NCI-H774 (cell line): Measurements from ENCODE around the gene ROBO1.
A peak's percentile ranks its signal among the peaks of the same experiment; 100 is the strongest.
"Not testable (repeated sequence)": the region's sequence is repeated elsewhere in the genome, so short reads cannot be mapped to it uniquely, and the experiment has no call there.

ENCODE experiments used
- DNase-seq: peaks from one replicate; lab custom pipeline; 2025; lab: John Stamatoyannopoulos, UW

The ROBO1 gene

GRCh38 chr3:78736863-78737262 lies 1030.9 kb downstream of the ROBO1 start:
- no peak for DNase-seq

- DNase-seq = no peak
These were observed 1033.7 kb downstream of the ROBO1 start for GRCh38 chr3:78734048-78734637.

GRCh38 chr3:78732893-78733292 lies 1034.9 kb downstream of the ROBO1 start:
- DNase-seq = no peak

- no peak for DNase-seq
These were observed 1035.3 kb downstream of the ROBO1 start for GRCh38 chr3:78732471-78732870.

GRCh38 chr3:78729946-78730345 lies 1037.9 kb downstream of the ROBO1 start:
- no peak for DNase-seq

- peak; percentile 83 for DNase-seq
These were observed 1039.2 kb downstream of the ROBO1 start for GRCh38 chr3:78728406-78729145.

- no peak for DNase-seq
These were observed 1041.3 kb downstream of the ROBO1 start for GRCh38 chr3:78726545-78726944.

- DNase-seq = no peak
These were observed 1042.0 kb downstream of the ROBO1 start for GRCh38 chr3:78725703-78726246.

GRCh38 chr3:78724859-78725258 lies 1042.9 kb downstream of the ROBO1 start:
- no peak for DNase-seq

GRCh38 chr3:78724364-78724763 lies 1043.4 kb downstream of the ROBO1 start:
- not testable (repeated sequence) for DNase-seq

GRCh38 chr3:78721771-78722543 lies 1045.8 kb downstream of the ROBO1 start:
- DNase-seq = no peak

GRCh38 chr3:78718707-78719106 lies 1049.1 kb downstream of the ROBO1 start:
- no peak for DNase-seq

- no peak for DNase-seq
These were observed 1050.8 kb downstream of the ROBO1 start for GRCh38 chr3:78717041-78717440.

GRCh38 chr3:78712941-78713340 lies 1054.9 kb downstream of the ROBO1 start:
- DNase-seq = no peak

GRCh38 chr3:78712270-78712669 lies 1055.5 kb downstream of the ROBO1 start:
- DNase-seq = no peak

GRCh38 chr3:78708565-78709073 lies 1059.2 kb downstream of the ROBO1 start:
- no peak for DNase-seq

GRCh38 chr3:78707609-78708008 lies 1060.2 kb downstream of the ROBO1 start:
- DNase-seq = no peak

- no peak for DNase-seq
These were observed 1060.8 kb downstream of the ROBO1 start for GRCh38 chr3:78706906-78707523.

- DNase-seq = no peak
These were observed 1063.9 kb downstream of the ROBO1 start for GRCh38 chr3:78703944-78704343.

- no peak for DNase-seq
These were observed 1066.3 kb downstream of the ROBO1 start for GRCh38 chr3:78701537-78701936.

- no peak for DNase-seq
These were observed 1069.4 kb downstream of the ROBO1 start for GRCh38 chr3:78698431-78698830.

GRCh38 chr3:78697426-78697825 lies 1070.4 kb downstream of the ROBO1 start:
- no peak for DNase-seq
